ENCODE results near the gene CAST. TPM values are rescaled to one million over a fixed set of nuclear protein-coding genes. Genes with fewer than 3 reads are reported as not detected.

CAST gene
- total RNA-seq, 4 donors from 2014 or later = 324 to 489 (median 375) TPM

GRCh38 chr5:96703995-96704394 is 41.8 kb downstream of the CAST start:
- WGBS, 2 donors = 32 to 34% methylated on average over 4 of the region's 4 CpGs
- TF ChIP-seq POLR2A (IDR thresholded peaks at IDR 0.05) (no peak), CTCF (IDR thresholded peaks at IDR 0.05) (no peak)
- H3K9me3 ChIP-seq = no peaks in the 10 kb centered on the region
- intact Hi-C loops (cut with DNase I) = no loop called here
- H3K27me3 ChIP-seq = no peaks in the 10 kb centered on the region
- H3K36me3 ChIP-seq = peaks cover 0 to 9% (median 4%) of the 10 kb centered on the region in 3 donors
- H3K27ac ChIP-seq = peak overlapping the region; percentile 96 to 97 (median 97)
- peaks cover 9 to 94% (median 42%) of the 10 kb centered on the region in 3 donors for H3K4me1 ChIP-seq
- DNase-seq = no peak
- peak overlapping the region; percentile 54 to 83 (median 60) for H3K4me3 ChIP-seq

GRCh38 chr5:96706433-96707111 is 44.4 kb downstream of the CAST start:
- H3K36me3 ChIP-seq = no peaks in the 10 kb centered on the region
- peak overlapping the region; percentile 67 to 97 (median 85) for H3K27ac ChIP-seq
- DNase-seq = no peak
- TF ChIP-seq CTCF (IDR thresholded peaks at IDR 0.05) (peak in 1 of 6 experiments; percentile 3), POLR2A (IDR thresholded peaks at IDR 0.05) (no peak)
- H3K27me3 ChIP-seq = no peaks in the 10 kb centered on the region
- H3K4me1 ChIP-seq = peaks cover 9 to 96% (median 40%) of the 10 kb centered on the region in 3 donors
- 47 to 54% methylated on average over 5 of the region's 5 CpGs for WGBS, 2 donors
- no peaks in the 10 kb centered on the region for H3K9me3 ChIP-seq
- intact Hi-C loops (cut with DNase I) = no loop called here
- H3K4me3 ChIP-seq = no peak overlapping the region

GRCh38 chr5:96708600-96708999 is 46.4 kb downstream of the CAST start:
- Histone ChIP-seq H3K27me3 (no peaks in the 10 kb centered on the region), H3K9me3 (no peaks in the 10 kb centered on the region), H3K4me3 (no peak overlapping the region), H3K36me3 (peaks cover 0 to 16% (median 0%) of the 10 kb centered on the region in 3 donors), H3K4me1 (peaks cover 9 to 99% (median 30%) of the 10 kb centered on the region in 3 donors), H3K27ac (peak overlapping the region; percentile 35 to 97 (median 85))
- WGBS, 2 donors = 37 to 76% methylated on average over 4 of the region's 4 CpGs
- intact Hi-C loops (cut with DNase I) = no loop called here
- no peak for DNase-seq
- no peak for TF ChIP-seq CTCF (IDR thresholded peaks at IDR 0.05)
- no peak for TF ChIP-seq POLR2A (IDR thresholded peaks at IDR 0.05)

DNA sequence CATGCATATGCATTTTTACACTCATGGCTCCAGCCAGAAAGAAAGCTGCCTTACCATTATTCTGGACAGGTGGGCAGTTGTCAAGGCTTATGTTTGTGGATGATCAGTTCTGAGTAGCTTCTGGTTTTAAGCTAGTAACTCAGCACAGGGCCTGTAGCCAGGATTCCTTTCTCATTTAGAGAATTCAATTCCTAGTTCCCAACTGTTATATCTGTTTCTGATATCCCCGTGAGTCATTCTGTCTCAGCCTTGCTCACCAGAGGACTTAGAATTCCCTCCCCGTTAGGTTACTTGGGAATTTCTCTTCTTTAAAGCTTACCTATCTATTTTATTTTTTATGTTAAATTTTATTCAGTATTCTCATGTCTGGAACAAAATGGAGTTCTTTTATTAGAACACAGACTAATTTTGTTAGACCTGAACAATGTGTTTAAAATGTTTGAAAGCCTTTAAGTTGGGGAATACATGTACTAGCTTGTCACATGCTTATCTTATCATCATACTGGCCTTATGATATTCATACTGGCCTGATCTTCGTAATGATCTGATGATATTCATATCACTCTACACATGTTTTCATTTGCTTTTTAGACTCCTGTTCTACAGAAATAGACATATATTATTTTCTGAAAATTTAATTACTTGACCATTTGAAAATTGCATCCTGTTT is 47.1 kb downstream of the CAST start:
- 41 to 45% methylated on average over 2 of the region's 3 CpGs for WGBS, 2 donors
- no peak overlapping the region for H3K4me3 ChIP-seq
- H3K4me1 ChIP-seq = peaks cover 13 to 99% (median 32%) of the 10 kb centered on the region in 3 donors
- H3K27ac ChIP-seq = peak overlapping the region; percentile 35 to 97 (median 85)
- no peak for TF ChIP-seq POLR2A (IDR thresholded peaks at IDR 0.05)
- no peak for TF ChIP-seq CTCF (IDR thresholded peaks at IDR 0.05)
- intact Hi-C loops (cut with DNase I) = no loop called here
- H3K36me3 ChIP-seq = peaks cover 0 to 19% (median 0%) of the 10 kb centered on the region in 3 donors
- DNase-seq = no peak
- no peaks in the 10 kb centered on the region for H3K9me3 ChIP-seq
- H3K27me3 ChIP-seq = no peaks in the 10 kb centered on the region

GRCh38 chr5:96712100-96712746 is 50.0 kb downstream of the CAST start:
- Histone ChIP-seq H3K27ac (peak overlapping the region in 2 of 4 donors; percentile 4 to 43), H3K4me1 (peaks cover 23 to 98% (median 46%) of the 10 kb centered on the region in 3 donors), H3K36me3 (peaks cover 0 to 19% (median 0%) of the 10 kb centered on the region in 3 donors), H3K4me3 (no peak overlapping the region), H3K9me3 (no peaks in the 10 kb centered on the region), H3K27me3 (no peaks in the 10 kb centered on the region)
- 90 to 91% methylated on average over 2 of the region's 2 CpGs for WGBS, 2 donors
- TF ChIP-seq CTCF (IDR thresholded peaks at IDR 0.05) (no peak), POLR2A (IDR thresholded peaks at IDR 0.05) (no peak)
- DNase-seq = no peak
- intact Hi-C loops (cut with DNase I) = no loop called here

All from esophagus squamous epithelium (tissue), 5 donors.